Dendritic cell treated with granulocyte-macrophage colony-stimulating factor and Interleukin-4, amounts not matched to agents 40 ng/mL and 50 ng/mL, for 4 days (primary cell): Measurements from ENCODE around the gene ZNF202.
"Not testable (repeated sequence)": the region's sequence is repeated elsewhere in the genome, so short reads cannot be mapped to it uniquely, and the experiment has no call there.

Experiments used
- H3K27ac Mint-ChIP-seq: one replicate; pipeline ENCODE4 v1.8.0; 2022; ENCODE audit warnings: mild to moderate bottlenecking, mixed read lengths
- H3K27me3 Mint-ChIP-seq: one replicate; pipeline ENCODE4 v1.8.0; 2022; ENCODE audit warnings: mild to moderate bottlenecking, mixed read lengths
- H3K36me3 Mint-ChIP-seq: one replicate; pipeline ENCODE4 v1.8.0; 2022; ENCODE audit warnings: low read depth, mixed read lengths
- H3K4me1 Mint-ChIP-seq: one replicate; pipeline ENCODE4 v1.8.0; 2022; ENCODE audit warnings: low read depth, mixed read lengths
- H3K4me3 Mint-ChIP-seq: one replicate; pipeline ENCODE4 v1.8.0; 2022; ENCODE audit warnings: mild to moderate bottlenecking, moderate library complexity, mixed read lengths
- H3K9me3 Mint-ChIP-seq: one replicate; pipeline ENCODE4 v1.8.0; 2022; ENCODE audit warnings: mixed read lengths
- intact Hi-C: fragments of 100-400 bp; cut with micrococcal nuclease; formaldehyde crosslinking; loops from one replicate; pipeline ENCODE4 v1.15.0; 2022

The ZNF202 gene

DNA sequence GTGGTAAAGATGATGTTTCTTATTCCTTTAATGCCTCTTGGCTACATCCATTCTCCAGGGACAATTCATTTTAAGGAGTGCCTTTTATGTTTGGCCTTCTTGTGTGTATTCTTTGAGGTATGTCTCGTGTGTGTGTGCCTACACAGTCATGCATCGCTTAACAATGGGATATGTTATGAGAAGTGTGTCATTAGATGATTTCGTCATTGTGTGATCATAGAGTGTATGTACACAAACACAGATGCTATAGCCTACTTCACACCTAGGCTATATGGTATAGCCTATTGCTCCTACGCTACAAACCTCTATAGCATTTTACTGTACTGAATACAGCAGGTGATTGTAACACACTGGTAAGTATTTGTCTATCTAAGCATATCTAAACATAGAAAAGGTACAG lies 23.0 kb downstream of the ZNF202 start:
- H3K36me3 Mint-ChIP-seq, result no peaks in the 10 kb centered on the region
- intact Hi-C loops, result no loop called here
- H3K27ac Mint-ChIP-seq, result no peak overlapping the region

DNA sequence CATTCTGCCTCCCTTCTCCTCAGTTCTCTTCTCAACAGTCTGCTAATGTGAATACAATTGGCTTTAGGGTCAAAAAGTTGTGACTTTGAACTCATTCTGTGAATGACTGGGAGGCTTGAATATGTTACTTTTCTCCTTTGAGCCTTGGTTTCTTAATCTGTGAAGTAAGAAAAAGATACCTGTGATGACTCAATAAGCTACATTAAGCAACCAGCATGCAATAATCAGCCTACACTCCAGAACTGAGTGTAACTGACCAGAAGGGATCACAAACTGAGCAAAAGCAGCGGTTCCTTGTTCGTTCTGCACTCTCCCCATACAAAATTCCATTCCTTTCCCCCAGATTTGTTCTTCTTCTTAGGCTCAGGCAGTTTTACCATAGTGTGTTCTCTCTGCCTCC lies 23.4 kb downstream of the ZNF202 start:
- Mint-ChIP-seq H3K27ac (no peak overlapping the region), H3K36me3 (no peaks in the 10 kb centered on the region), H3K4me1 (no peaks in the 10 kb centered on the region), H3K9me3 (no peaks in the 10 kb centered on the region), H3K27me3 (peaks cover 9% of the 10 kb centered on the region), H3K4me3 (no peak overlapping the region)
- intact Hi-C loops, result no loop called here

More for the DNA sequence above, 23.0 kb downstream of the ZNF202 start:
- Mint-ChIP-seq H3K27me3 (peaks cover 9% of the 10 kb centered on the region), H3K4me3 (no peak overlapping the region), H3K4me1 (no peaks in the 10 kb centered on the region), H3K9me3 (no peaks in the 10 kb centered on the region)

DNA sequence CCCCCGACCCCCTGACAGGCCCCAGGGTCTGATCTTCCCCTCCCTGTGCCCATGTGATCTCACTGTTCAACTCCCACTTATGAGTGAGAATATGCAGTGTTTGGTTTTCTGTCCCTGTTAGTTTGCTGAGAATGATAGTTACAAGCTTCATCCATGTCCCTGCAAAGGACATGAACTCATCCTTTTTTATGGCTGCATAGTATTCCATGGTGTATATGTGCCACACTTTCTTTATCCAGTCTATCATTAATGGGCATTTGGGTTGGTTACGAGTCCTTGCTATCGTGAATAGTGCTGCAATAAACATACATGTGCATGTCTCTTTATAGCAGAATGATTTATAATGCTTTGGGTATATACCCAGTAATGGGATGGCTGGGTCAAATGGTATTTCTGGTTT lies 28.8 kb downstream of the ZNF202 start:
- H3K27ac Mint-ChIP-seq, H3K36me3 Mint-ChIP-seq, H3K4me3 Mint-ChIP-seq, intact Hi-C loops, H3K4me1 Mint-ChIP-seq, H3K9me3 Mint-ChIP-seq: not testable (repeated sequence)
- peaks cover 11% of the 10 kb centered on the region for H3K27me3 Mint-ChIP-seq

DNA sequence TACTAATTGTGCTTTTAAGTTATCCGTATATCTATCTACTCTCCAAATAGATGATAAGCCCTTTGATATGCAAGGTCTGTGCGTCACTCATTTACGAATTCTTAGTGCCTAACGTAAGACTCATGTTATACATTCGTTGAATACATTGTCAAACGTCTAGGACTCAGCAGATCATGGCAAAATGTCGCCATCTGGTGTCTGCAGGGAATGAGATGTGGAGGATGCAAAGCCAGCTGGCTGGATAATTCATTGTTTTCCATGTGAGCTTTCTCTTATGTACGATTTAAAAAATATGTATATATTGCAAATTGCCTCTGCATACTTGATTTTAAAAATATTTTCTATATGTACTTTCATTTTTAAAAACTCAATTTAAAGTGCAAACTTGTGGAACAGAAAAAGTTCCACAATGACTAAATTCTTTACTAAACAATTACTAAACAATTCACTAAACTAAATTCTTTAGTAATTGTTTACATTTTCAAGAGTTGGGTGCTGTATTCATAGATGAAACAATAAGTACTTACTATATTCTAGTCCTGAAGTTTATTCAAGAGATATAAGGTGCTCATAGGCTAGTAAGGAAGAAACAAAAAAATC lies 33.8 kb downstream of the ZNF202 start:
- H3K36me3 Mint-ChIP-seq, result no peaks in the 10 kb centered on the region
- H3K9me3 Mint-ChIP-seq, result no peaks in the 10 kb centered on the region
- H3K4me1 Mint-ChIP-seq, result no peaks in the 10 kb centered on the region
- H3K27ac Mint-ChIP-seq, result no peak overlapping the region
- H3K27me3 Mint-ChIP-seq, result peaks cover 3% of the 10 kb centered on the region
- intact Hi-C loops, result loop anchor here (1.0 kb wide), 1 partner anchor 66 kb away; no protein-coding TSS in a partner anchor
- no peak overlapping the region for H3K4me3 Mint-ChIP-seq

DNA sequence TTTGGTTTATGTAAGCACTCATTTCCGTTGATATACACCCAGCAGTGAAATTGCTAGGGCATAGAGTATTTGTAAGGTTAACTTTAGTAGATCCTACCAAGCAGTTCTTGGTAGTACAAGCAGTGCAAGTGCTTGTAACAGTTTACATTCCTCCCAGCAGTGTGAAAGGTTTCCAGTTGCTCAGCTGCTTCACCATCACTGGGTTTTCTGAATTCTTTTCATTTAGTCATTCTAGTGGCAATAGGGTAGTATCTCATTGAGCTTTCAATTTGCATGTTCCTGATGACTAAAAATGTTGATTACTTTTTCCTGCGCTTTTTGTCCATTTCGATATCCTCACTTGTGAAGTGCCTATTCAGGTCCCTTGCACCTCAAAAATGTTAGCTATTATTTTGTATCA lies 34.3 kb downstream of the ZNF202 start:
- no peak overlapping the region for H3K27ac Mint-ChIP-seq
- H3K27me3 Mint-ChIP-seq, result peaks cover 3% of the 10 kb centered on the region
- no peak overlapping the region for H3K4me3 Mint-ChIP-seq
- no peaks in the 10 kb centered on the region for H3K36me3 Mint-ChIP-seq
- intact Hi-C loops, result loop anchor here (1.0 kb wide), 1 partner anchor 66 kb away; no protein-coding TSS in a partner anchor
- H3K4me1 Mint-ChIP-seq, result no peaks in the 10 kb centered on the region
- H3K9me3 Mint-ChIP-seq, result no peaks in the 10 kb centered on the region

DNA sequence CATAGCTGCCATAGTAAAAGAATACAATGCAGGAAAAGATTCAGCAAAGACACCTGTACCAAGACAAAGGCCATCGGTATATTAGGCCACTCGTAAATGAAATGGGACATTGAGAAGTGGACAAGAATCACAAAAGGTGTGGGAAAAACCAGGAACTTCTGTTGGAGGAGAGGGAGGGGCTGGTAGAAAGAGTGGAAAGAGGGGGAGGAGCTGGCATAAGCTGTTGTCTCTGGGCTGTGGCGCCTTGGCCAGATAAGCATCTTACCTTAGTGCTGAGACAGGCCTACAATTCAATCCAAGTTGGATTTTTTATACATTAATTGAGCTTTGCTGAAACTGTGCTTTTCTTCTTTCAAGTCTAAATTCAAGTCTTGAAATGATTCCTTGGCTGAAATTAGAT lies 37.1 kb downstream of the ZNF202 start:
- H3K27ac Mint-ChIP-seq, result no peak overlapping the region
- no peaks in the 10 kb centered on the region for H3K36me3 Mint-ChIP-seq
- H3K27me3 Mint-ChIP-seq, result no peaks in the 10 kb centered on the region
- intact Hi-C loops, result loop anchor here (1.0 kb wide), 1 partner anchor 66 kb away; no protein-coding TSS in a partner anchor
- H3K9me3 Mint-ChIP-seq, result no peaks in the 10 kb centered on the region
- H3K4me3 Mint-ChIP-seq, result no peak overlapping the region
- H3K4me1 Mint-ChIP-seq, result peaks cover 6% of the 10 kb centered on the region

DNA sequence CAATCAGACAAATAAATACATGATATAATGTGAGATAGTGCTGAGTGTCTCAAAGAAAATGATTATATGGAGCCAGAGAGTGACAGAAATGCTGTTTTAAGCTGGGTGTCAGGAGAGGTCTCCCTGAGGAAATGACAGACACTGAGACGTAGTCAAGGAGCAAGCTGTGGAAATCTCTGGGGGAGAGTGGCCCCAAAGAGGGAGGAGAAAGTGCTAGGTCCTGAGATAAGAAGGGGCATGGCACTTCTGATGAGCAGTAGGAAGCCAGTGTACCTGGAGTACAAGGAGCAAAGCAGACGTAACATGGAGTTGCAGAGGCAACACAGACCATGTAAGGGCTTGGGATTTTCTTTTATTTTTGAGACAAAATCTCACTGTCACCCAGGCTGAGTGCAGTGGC lies 38.8 kb downstream of the ZNF202 start:
- intact Hi-C loops, result no loop called here
- no peak overlapping the region for H3K4me3 Mint-ChIP-seq
- H3K27me3 Mint-ChIP-seq, result no peaks in the 10 kb centered on the region

DNA sequence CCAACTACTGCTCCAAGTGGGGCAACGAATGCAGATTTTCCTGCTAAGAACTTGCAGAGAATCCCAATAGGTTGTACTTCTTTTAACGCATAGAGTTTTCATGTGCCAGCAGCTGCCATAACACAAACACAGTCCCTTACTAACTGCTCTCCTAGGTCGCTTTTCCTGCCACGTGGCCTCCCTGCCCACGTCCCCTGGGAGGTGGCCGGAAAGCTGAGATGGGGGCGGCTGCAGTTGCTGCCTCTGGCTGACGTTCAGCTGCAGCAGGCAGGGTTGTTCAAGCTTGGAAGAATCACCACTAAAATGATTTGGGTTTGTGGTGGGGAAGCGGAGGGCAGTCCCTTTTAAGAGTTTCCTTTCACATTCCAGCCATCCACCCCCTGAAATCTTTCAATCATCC lies 39.3 kb downstream of the ZNF202 start:
- Mint-ChIP-seq H3K4me3 (no peak overlapping the region), H3K4me1 (peaks cover 11% of the 10 kb centered on the region), H3K27ac (no peak overlapping the region), H3K27me3 (no peaks in the 10 kb centered on the region), H3K9me3 (no peaks in the 10 kb centered on the region), H3K36me3 (no peaks in the 10 kb centered on the region)
- intact Hi-C loops, result no loop called here

More for the DNA sequence above, 38.8 kb downstream of the ZNF202 start:
- Mint-ChIP-seq H3K36me3 (no peaks in the 10 kb centered on the region), H3K27ac (no peak overlapping the region), H3K4me1 (peaks cover 11% of the 10 kb centered on the region), H3K9me3 (no peaks in the 10 kb centered on the region)

DNA sequence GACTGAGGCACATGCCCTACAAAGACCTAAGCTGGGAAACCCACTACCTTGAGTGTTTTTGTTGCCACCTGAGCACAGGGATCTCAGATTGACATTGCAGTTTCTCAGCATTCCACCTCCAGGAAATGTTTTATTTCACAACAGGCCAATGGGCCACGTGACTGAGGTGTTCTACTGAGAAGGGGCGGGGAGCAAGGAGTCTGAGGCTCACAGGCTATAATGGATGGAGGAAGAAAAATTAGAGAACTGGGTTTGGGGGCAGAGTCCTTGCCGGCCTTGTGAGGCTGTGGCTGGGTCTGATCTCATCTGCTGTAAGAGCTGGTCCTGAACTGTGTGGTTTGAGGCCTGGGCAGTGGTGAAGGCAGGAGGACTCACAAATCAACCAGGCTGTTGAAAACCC lies 40.7 kb downstream of the ZNF202 start:
- H3K36me3 Mint-ChIP-seq, result no peaks in the 10 kb centered on the region
- no peak overlapping the region for H3K27ac Mint-ChIP-seq
- H3K4me1 Mint-ChIP-seq, result peaks cover 11% of the 10 kb centered on the region
- H3K9me3 Mint-ChIP-seq, result no peaks in the 10 kb centered on the region
- H3K4me3 Mint-ChIP-seq, result no peak overlapping the region
- no peaks in the 10 kb centered on the region for H3K27me3 Mint-ChIP-seq
- intact Hi-C loops, result no loop called here

DNA sequence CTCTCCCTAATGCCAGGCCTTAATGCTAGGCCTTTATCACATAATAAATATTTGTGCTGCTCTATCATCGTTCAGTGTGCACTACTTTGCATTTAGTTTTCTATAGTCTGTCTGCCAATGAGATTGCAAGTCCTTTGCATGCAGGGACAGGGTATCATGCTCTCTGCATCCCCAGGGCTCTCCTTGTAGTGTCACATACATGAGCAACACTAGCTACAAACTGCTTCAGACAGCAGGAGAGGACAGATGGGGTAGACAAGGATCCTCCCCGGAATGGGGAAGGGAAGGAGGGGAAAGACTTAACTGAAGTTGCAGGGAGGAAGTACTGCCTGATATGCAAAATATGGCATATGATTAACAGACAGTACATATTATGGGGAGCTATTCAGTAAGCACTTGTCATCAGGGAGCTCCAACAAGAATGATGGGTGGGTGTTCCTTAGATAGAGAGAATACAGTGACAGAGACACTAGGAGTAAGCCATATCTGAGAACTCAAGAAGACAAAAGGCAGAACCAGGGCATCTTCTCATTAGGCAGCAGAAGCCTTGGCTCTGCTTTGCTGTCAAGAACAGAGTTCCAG lies 42.8 kb downstream of the ZNF202 start:
- Mint-ChIP-seq H3K27ac (no peak overlapping the region), H3K27me3 (no peaks in the 10 kb centered on the region)
- intact Hi-C loops, result no loop called here

DNA sequence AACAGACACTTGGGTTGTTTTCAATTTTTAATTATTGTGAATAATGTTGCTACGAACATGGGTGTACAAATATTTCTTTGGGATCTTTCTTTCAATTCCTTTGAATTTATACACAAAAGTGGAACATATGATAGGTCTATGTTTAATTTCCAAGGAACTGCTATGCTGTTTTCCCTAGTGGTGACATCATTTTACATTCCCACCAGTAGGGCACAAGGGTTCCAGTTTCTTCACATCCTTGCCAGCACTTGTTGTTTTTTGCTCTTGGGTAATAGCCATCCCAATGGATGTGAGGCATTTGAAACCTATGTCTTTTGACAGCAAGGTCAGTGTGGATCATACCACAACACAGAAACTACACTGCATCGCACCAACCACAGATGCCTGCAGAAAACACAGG lies 45.3 kb downstream of the ZNF202 start:
- H3K4me3 Mint-ChIP-seq, result no peak overlapping the region
- intact Hi-C loops, result no loop called here
- H3K4me1 Mint-ChIP-seq, result peaks cover 11% of the 10 kb centered on the region
- peaks cover 2% of the 10 kb centered on the region for H3K27me3 Mint-ChIP-seq
- H3K9me3 Mint-ChIP-seq, result no peaks in the 10 kb centered on the region
- no peak overlapping the region for H3K27ac Mint-ChIP-seq
- H3K36me3 Mint-ChIP-seq, result no peaks in the 10 kb centered on the region

More for the DNA sequence above, 42.8 kb downstream of the ZNF202 start:
- Mint-ChIP-seq H3K4me3 (no peak overlapping the region), H3K4me1 (peaks cover 11% of the 10 kb centered on the region), H3K36me3 (no peaks in the 10 kb centered on the region), H3K9me3 (no peaks in the 10 kb centered on the region)

DNA sequence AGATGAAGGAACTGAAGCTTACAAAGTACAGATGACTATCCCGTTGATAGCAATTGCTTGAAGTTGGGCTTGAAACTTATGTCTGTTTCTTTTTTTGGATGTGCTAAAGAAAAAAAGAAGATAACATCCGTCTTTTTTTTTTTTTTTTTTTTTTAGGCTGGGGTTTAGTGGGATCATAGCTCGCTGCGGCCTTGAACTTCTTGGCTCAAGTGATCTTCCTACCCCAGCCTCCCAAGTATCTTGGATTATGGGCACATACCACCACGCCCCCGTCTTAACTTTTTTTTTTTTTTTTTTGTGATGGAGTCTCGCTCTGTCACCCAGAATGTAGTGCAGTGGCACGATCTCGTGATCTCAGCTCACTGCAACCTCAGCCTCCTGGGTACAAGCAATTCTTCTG lies 46.2 kb downstream of the ZNF202 start:
- Mint-ChIP-seq H3K27ac (no peak overlapping the region), H3K4me1 (peaks cover 5% of the 10 kb centered on the region), H3K27me3 (peaks cover 6% of the 10 kb centered on the region), H3K4me3 (no peak overlapping the region), H3K36me3 (no peaks in the 10 kb centered on the region), H3K9me3 (no peaks in the 10 kb centered on the region)
- intact Hi-C loops, result no loop called here

DNA sequence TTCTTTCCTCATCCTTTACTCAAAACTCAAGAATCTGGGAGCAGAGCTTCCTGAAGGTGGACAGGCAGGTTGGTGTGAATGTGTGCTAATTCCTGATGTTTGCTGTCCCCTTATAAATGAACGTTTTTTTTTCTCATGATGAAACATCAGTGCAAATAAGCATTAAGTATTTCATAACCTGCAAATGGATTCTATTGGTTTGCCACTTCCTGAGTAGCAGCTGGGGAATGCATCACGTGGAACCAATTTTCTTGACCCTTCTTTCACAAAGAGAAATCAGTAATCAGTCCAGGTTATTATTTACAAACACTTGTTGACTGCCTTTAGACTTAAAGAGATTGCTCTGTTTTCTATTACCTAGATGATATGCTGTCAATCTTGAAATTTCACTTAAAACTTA lies 46.9 kb downstream of the ZNF202 start:
- H3K4me3 Mint-ChIP-seq, result no peak overlapping the region
- H3K27ac Mint-ChIP-seq, result no peak overlapping the region
- H3K27me3 Mint-ChIP-seq, result peaks cover 10% of the 10 kb centered on the region
- no peaks in the 10 kb centered on the region for H3K36me3 Mint-ChIP-seq
- intact Hi-C loops, result no loop called here
- no peaks in the 10 kb centered on the region for H3K9me3 Mint-ChIP-seq
- peaks cover 5% of the 10 kb centered on the region for H3K4me1 Mint-ChIP-seq

DNA sequence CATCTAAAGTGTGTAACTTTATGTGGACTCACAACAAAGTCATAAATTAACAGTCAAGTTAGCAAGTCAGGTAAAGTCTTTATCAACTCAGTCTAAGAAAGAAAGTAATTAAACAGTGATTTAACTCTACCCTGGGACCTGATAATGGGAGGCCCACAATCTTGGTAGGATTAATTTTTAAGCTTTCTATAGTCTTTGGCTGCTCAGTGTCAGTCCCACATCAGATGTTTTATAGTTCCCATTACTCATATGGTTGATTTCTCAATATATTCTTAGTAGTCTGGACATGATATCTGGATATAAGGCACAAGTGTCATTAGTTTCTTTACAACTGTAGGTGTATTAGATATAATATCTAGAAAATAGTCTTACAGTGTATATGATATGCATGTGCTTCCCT lies 48.5 kb downstream of the ZNF202 start:
- Mint-ChIP-seq H3K4me3 (no peak overlapping the region), H3K9me3 (no peaks in the 10 kb centered on the region), H3K27ac (no peak overlapping the region), H3K27me3 (peaks cover 12% of the 10 kb centered on the region), H3K4me1 (no peaks in the 10 kb centered on the region), H3K36me3 (no peaks in the 10 kb centered on the region)
- intact Hi-C loops, result no loop called here

DNA sequence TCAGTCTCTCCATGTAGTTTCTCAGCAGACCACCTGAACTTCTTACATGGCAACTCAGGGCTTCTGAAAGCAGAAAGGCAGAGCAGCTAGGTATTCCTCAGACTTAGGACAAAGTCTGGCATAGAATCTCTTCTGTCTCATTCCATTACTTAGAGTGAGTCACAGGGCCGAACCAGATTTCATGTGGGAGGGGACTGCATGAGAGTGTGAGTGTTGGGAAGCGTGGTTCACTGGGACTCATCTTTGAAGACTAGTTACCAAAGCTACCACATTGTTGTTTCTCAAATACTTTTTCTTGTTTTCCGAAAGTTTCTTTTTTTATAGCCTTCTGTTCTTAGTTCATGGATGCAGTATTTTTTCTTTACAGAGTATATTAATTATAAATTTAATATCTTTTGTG lies 51.0 kb downstream of the ZNF202 start:
- Mint-ChIP-seq H3K9me3 (no peaks in the 10 kb centered on the region), H3K27me3 (peaks cover 16% of the 10 kb centered on the region), H3K36me3 (no peaks in the 10 kb centered on the region), H3K27ac (no peak overlapping the region), H3K4me3 (no peak overlapping the region), H3K4me1 (no peaks in the 10 kb centered on the region)
- intact Hi-C loops, result no loop called here
